Prostate gland (tissue), 2 donors: ENCODE data around the gene SLC25A33.

Experiments used
- CTCF ChIP-seq, 4 experiments: fragments of 200-600 bp in 2 of 4; fragments of 450-650 bp in 2 of 4; sonication (generic) in 2 of 4; IDR thresholded peaks; 1 replicate in 3 of 4; 2 replicates in 1 of 4; pipeline ENCODE4 v1.5.1; 2016 to 2019; ENCODE audit warnings: antibody characterized with exemption in 4 of 4, mild to moderate bottlenecking in 2 of 4, moderate library complexity in 2 of 4
- POLR2A ChIP-seq: fragments of 450-650 bp; IDR thresholded peaks from one replicate; pipeline ENCODE4 v1.6.1; 2016; ENCODE audit warnings: antibody characterized with exemption, mild to moderate bottlenecking
- POLR2AphosphoS5 ChIP-seq: sonication (generic); formaldehyde crosslinking; IDR thresholded peaks from one replicate; pipeline ENCODE4 v1.6.1; 2017; ENCODE audit warnings: antibody characterized with exemption

- TF ChIP-seq CTCF (IDR thresholded peaks at IDR 0.05) (no peak), POLR2A (no peak), POLR2AphosphoS5 (no peak)
These were observed 59.0 kb downstream of the SLC25A33 start for GRCh38 chr1:9598316-9598700.
